ENCODE measurements around the gene RMC1. TPM values are rescaled to one million over a fixed set of nuclear protein-coding genes. Genes with fewer than 3 reads are reported as not detected.

The RMC1 gene
- total RNA-seq, 2 experiments from 2014 or later: 26.1 to 28.5 TPM

DNA sequence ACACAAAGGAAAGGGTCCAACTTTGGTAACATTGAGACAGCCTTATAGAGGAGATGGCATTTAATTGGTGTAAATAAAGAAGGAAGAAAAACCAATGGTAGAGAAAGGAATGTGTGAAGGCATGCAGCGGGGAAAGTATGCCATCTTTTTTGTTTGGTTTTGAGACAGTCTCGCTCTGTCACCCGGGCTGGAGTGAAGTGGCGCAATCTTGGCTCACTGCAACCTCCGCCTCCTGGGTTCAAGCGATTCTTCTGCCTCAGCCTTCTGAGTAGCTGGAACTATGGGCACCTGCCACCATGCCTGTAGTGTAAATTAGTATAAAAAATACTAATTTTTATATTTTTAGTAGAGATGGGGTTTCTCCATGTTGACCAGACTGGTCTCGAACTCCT, 43.8 kb upstream of the RMC1 start:
- H3K9me3 Mint-ChIP-seq: no peaks in the 10 kb centered on the region
- intact Hi-C loops (cut with micrococcal nuclease): no loop called here
- peaks cover 50% of the 10 kb centered on the region for H3K4me1 Mint-ChIP-seq (ENCODE audit: low read depth)
- no peak for ATAC-seq
- H3K27ac Mint-ChIP-seq: no peak overlapping the region
- H3K4me3 Mint-ChIP-seq: no peak overlapping the region
- TF ChIP-seq, protein P1, sequence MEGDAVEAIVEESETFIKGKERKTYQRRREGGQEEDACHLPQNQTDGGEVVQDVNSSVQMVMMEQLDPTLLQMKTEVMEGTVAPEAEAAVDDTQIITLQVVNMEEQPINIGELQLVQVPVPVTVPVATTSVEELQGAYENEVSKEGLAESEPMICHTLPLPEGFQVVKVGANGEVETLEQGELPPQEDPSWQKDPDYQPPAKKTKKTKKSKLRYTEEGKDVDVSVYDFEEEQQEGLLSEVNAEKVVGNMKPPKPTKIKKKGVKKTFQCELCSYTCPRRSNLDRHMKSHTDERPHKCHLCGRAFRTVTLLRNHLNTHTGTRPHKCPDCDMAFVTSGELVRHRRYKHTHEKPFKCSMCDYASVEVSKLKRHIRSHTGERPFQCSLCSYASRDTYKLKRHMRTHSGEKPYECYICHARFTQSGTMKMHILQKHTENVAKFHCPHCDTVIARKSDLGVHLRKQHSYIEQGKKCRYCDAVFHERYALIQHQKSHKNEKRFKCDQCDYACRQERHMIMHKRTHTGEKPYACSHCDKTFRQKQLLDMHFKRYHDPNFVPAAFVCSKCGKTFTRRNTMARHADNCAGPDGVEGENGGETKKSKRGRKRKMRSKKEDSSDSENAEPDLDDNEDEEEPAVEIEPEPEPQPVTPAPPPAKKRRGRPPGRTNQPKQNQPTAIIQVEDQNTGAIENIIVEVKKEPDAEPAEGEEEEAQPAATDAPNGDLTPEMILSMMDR (IDR thresholded peaks at IDR 0.05): no peak
- ChIA-PET POLR2A (no interaction called here), CTCF (no interaction called here)
- no peak for DNase-seq
- H3K27me3 Mint-ChIP-seq: no peaks in the 10 kb centered on the region
- peaks cover 39% of the 10 kb centered on the region for H3K36me3 Mint-ChIP-seq (ENCODE audit: low read depth)

DNA sequence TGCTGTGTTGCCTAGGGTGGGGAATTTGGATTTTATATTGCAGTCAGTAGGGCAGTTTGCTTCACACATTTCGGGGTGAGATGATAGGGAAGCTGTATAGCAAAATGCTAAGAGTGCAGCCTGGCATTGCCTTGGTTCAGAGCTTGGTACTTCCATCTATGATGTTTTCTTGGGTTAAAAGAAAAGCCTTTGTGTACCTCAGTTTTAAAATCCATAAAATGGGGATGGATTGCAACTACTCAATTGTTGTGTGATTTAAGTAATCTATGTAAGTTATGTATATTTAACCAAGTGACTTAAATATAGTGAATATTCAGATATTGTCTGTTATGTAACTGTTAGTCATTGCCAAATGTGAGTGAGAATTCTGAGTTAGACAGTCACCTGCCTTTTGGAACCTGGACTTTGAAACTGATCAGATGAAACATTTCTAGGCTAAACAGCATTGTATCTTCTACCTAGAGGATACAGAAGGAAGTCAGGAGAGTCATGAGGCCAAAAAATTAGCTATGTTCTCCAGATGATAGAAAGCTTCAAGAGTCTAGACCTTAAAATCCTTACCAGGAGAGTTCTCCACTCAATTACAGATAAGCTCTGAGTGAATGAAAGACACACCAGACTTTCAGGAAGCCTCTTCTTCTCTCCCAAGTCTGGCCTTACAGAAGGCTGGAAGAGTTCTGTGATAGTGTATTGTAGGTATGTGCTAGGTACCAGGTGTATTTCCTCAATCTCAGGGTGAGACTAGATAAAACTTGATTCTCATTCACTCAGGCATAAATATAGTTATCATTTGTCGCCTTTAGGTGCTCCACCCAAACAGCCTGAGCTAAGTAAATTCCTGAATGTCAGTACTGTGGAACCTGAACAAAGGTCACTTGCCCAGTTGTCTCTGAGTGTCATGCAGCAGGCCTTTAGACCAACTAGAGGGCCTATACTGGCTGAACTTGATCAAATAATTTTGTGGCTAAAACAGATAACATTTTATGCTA, 42.7 kb upstream of the RMC1 start:
- ChIA-PET CTCF (interaction anchor here (0.6 kb wide), 1 partner anchor 335 kb away, joined by 3 read pairs; no protein-coding TSS in a partner anchor), POLR2A (interaction anchor here (0.7 kb wide), 1 partner anchor 1721 kb away, joined by 3 read pairs; no protein-coding TSS in a partner anchor)
- TF ChIP-seq, protein P1 (IDR thresholded peaks at IDR 0.05): no peak
- H3K27me3 Mint-ChIP-seq: no peaks in the 10 kb centered on the region
- ATAC-seq (no peak), DNase-seq (no peak)
- no peaks in the 10 kb centered on the region for H3K9me3 Mint-ChIP-seq
- H3K4me3 Mint-ChIP-seq: no peak overlapping the region
- H3K36me3 Mint-ChIP-seq (ENCODE audit: low read depth): peaks cover 42% of the 10 kb centered on the region
- intact Hi-C loops (cut with micrococcal nuclease): no loop called here
- peaks cover 45% of the 10 kb centered on the region for H3K4me1 Mint-ChIP-seq (ENCODE audit: low read depth)
- peak overlapping the region; percentile 19 for H3K27ac Mint-ChIP-seq

DNA sequence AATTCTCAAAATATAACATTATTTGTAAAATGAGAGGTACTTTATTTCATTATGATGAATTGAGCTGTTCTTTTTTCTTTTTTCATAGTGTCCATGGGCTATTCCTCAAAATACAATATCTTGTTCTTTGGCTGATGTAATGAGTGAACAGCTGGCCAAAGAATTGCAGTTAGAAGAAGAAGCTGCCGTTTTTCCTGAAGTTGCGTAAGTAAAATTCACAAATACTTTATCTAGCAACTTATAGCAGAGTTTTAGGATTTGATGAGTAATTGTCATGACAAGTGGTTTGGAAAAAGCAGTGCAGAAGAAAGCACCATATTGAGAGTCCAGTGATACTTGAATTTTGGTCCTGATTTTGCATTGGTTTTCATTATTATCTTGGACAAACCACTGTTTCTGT, 40.4 kb upstream of the RMC1 start:
- POLR2A ChIA-PET: interaction anchor here (1.0 kb wide), 1 partner anchor 9 kb away, joined by 4 read pairs; the partner anchor contains the start of gene RIOK3
- TF ChIP-seq, protein P1 (IDR thresholded peaks at IDR 0.05): no peak

DNA sequence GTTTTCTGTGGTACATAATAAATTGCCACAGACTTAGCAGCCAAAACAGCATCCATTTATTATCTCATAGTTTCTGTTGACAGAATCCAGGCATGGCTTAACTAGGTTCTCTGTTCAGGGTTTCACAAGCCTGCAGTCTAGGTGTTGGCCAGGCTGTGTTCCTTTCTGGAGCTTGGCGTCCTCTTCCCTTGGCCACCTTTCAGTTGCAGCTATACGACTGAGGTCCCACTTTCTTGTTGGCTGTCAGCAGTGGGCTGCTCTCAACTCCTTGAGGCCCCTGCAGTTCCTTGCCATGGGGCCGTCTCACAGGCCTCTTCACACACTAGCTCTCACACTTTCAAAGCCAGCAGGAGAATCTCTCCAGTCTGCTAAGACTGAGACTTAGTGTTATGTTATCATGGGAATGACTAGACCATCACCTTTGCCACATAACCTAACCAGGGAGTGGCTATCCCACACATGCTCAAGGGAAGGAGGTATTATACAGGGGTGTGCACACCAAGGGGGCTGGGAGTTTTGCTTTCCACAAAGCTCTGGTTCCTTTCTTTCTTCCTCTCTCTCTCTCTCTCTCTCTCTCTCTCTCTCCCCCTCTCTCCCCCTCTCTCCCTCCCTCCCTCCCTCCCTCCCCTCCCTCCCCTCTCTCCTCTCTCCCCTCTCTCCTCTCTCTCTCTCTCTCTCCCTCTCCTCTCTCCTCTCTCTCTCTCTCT, 34.4 kb upstream of the RMC1 start:
- no peak for ATAC-seq
- H3K36me3 Mint-ChIP-seq (ENCODE audit: low read depth): peaks cover 26% of the 10 kb centered on the region
- intact Hi-C loops (cut with micrococcal nuclease): no loop called here
- no peak for DNase-seq
- TF ChIP-seq, protein P1 (IDR thresholded peaks at IDR 0.05): no peak
- H3K9me3 Mint-ChIP-seq: no peaks in the 10 kb centered on the region
- H3K4me3 Mint-ChIP-seq: no peak overlapping the region
- ChIA-PET CTCF (interaction anchor here (2.4 kb wide), 1 partner anchor 30 kb away, joined by 5 read pairs; no protein-coding TSS in a partner anchor), POLR2A (no interaction called here)
- no peak overlapping the region for H3K27ac Mint-ChIP-seq
- H3K27me3 Mint-ChIP-seq: no peaks in the 10 kb centered on the region
- H3K4me1 Mint-ChIP-seq (ENCODE audit: low read depth): no peaks in the 10 kb centered on the region

More for the DNA sequence above, 40.4 kb upstream of the RMC1 start:
- DNase-seq (no peak), ATAC-seq (no peak)
- CTCF ChIA-PET: interaction anchor here (1.0 kb wide), 1 partner anchor 36 kb away, joined by 4 read pairs; no protein-coding TSS in a partner anchor
- Mint-ChIP-seq H3K27me3 (no peaks in the 10 kb centered on the region), H3K4me1 (ENCODE audit: low read depth) (peaks cover 32% of the 10 kb centered on the region), H3K9me3 (no peaks in the 10 kb centered on the region), H3K36me3 (ENCODE audit: low read depth) (peaks cover 44% of the 10 kb centered on the region), H3K27ac (no peak overlapping the region), H3K4me3 (no peak overlapping the region)
- intact Hi-C loops (cut with micrococcal nuclease): no loop called here
